MM.1S (cell line): ENCODE results near the gene CREB5.

Source experiments
- DNase-seq: peaks from one replicate; pipeline ENCODE4 v3.0.0-alpha.2; 2015
- H2AFZ ChIP-seq: fragments of 300-600 bp; sonication (generic); 2 replicates; pipeline ENCODE4 v1.6.0; 2016; ENCODE audit warnings: antibody characterized with exemption, low read length
- H3F3A ChIP-seq: fragments of 300-600 bp; sonication (generic); 2 replicates; pipeline ENCODE4 v1.6.1; 2016; ENCODE audit warnings: mild to moderate bottlenecking, antibody characterized with exemption, low read length, moderate library complexity, mixed read lengths; ENCODE audit not compliant: insufficient read depth
- H3K27ac ChIP-seq: fragments of 300-600 bp; sonication (generic); 2 replicates; pipeline ENCODE4 v1.5.1; 2016; ENCODE audit warnings: mild to moderate bottlenecking, low read length
- H3K27me3 ChIP-seq: fragments of 300-600 bp; sonication (generic); replicated peaks from 2 replicates; pipeline ENCODE4 v1.6.0; 2016; ENCODE audit warnings: low read length; ENCODE audit not compliant: insufficient read depth
- H3K36me3 ChIP-seq: fragments of 300-600 bp; sonication (generic); replicated peaks from 2 replicates; pipeline ENCODE4 v1.6.1; 2016; ENCODE audit warnings: mild to moderate bottlenecking, low read length, mixed read lengths; ENCODE audit not compliant: insufficient read depth
- H3K4me1 ChIP-seq: fragments of 300-600 bp; sonication (generic); 2 replicates; pipeline ENCODE4 v1.6.1; 2016; ENCODE audit warnings: low read length, mixed read lengths
- H3K4me2 ChIP-seq: fragments of 300-600 bp; sonication (generic); 2 replicates; pipeline ENCODE4 v1.6.0; 2016; ENCODE audit warnings: low read depth, low read length
- H3K4me3 ChIP-seq: fragments of 300-600 bp; sonication (generic); 2 replicates; pipeline ENCODE4 v1.5.1; 2016; ENCODE audit warnings: low read length, mixed read lengths
- H3K79me2 ChIP-seq: fragments of 300-600 bp; sonication (generic); 2 replicates; pipeline ENCODE4 v1.6.1; 2016; ENCODE audit warnings: mixed run types, low read length, mixed read lengths
- H3K9ac ChIP-seq: fragments of 300-600 bp; sonication (generic); 2 replicates; pipeline ENCODE4 v1.6.1; 2016; ENCODE audit warnings: low read length, mixed read lengths
- H3K9me2 ChIP-seq: fragments of 300-600 bp; sonication (generic); replicated peaks from 2 replicates; pipeline ENCODE4 v1.6.1; 2016; ENCODE audit warnings: mild to moderate bottlenecking, low read length, mixed read lengths; ENCODE audit not compliant: insufficient read depth
- H3K9me3 ChIP-seq: fragments of 300-600 bp; sonication (generic); replicated peaks from 2 replicates; pipeline ENCODE4 v1.6.1; 2016; ENCODE audit warnings: mild to moderate bottlenecking, low read length, mixed read lengths; ENCODE audit not compliant: insufficient read depth
- H4K20me1 ChIP-seq: fragments of 300-600 bp; sonication (generic); 2 replicates; pipeline ENCODE4 v1.6.1; 2016; ENCODE audit warnings: mild to moderate bottlenecking, low read length, moderate library complexity, mixed read lengths; ENCODE audit not compliant: insufficient read depth
- EZH2 ChIP-seq: fragments of 300-600 bp; sonication (generic); optimal IDR thresholded peaks from 2 replicates; pipeline ENCODE3; 2017; ENCODE audit warnings: low read depth, mild to moderate bottlenecking, antibody characterized with exemption, low read length, mixed read lengths
- EZH2phosphoT487 ChIP-seq: fragments of 300-600 bp; sonication (generic); IDR thresholded peaks from 2 replicates; pipeline ENCODE4 v1.6.1; 2018; ENCODE audit warnings: antibody characterized with exemption, low read length
- TF ChIP-seq, protein P1 (sequence below): fragments of 300-600 bp; sonication (generic); IDR thresholded peaks from 2 replicates; pipeline ENCODE4 v1.5.1; 2016; ENCODE audit warnings: antibody characterized with exemption, low read length, mixed read lengths

CREB5 gene

DNA sequence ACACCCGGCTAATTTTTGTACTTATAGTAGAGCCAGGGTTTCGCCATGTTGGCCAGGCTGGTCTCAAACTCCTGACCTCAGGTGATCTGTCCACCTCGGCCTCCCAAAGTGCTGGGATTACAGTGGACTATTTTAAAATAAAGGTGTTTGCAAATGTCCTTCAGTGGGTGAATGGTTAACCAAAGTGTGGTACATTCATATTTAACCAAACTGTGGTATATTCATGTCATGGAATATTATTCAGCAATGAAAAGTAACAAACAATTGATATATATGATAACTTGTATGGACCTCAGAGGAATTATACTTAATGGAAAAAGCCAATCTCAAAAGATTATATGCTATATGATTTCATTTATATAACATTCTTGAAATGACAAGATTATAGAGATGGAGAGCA is 190.0 kb downstream of the CREB5 start:
- Histone ChIP-seq H3F3A (no peaks in the 10 kb centered on the region), H3K4me1 (no peaks in the 10 kb centered on the region), H2AFZ (no peak overlapping the region), H3K4me2 (no peak overlapping the region), H3K9me3 (no peaks in the 10 kb centered on the region), H3K36me3 (no peaks in the 10 kb centered on the region), H4K20me1 (no peaks in the 10 kb centered on the region), H3K4me3 (no peak overlapping the region), H3K79me2 (no peaks in the 10 kb centered on the region), H3K9ac (no peak overlapping the region), H3K27me3 (no peaks in the 10 kb centered on the region), H3K9me2 (no peaks in the 10 kb centered on the region), H3K27ac (no peak overlapping the region)
- no peak for TF ChIP-seq EZH2phosphoT487
- no peak for TF ChIP-seq EZH2
- TF ChIP-seq, protein P1, sequence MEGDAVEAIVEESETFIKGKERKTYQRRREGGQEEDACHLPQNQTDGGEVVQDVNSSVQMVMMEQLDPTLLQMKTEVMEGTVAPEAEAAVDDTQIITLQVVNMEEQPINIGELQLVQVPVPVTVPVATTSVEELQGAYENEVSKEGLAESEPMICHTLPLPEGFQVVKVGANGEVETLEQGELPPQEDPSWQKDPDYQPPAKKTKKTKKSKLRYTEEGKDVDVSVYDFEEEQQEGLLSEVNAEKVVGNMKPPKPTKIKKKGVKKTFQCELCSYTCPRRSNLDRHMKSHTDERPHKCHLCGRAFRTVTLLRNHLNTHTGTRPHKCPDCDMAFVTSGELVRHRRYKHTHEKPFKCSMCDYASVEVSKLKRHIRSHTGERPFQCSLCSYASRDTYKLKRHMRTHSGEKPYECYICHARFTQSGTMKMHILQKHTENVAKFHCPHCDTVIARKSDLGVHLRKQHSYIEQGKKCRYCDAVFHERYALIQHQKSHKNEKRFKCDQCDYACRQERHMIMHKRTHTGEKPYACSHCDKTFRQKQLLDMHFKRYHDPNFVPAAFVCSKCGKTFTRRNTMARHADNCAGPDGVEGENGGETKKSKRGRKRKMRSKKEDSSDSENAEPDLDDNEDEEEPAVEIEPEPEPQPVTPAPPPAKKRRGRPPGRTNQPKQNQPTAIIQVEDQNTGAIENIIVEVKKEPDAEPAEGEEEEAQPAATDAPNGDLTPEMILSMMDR: no peak
- DNase-seq: no peak

DNA sequence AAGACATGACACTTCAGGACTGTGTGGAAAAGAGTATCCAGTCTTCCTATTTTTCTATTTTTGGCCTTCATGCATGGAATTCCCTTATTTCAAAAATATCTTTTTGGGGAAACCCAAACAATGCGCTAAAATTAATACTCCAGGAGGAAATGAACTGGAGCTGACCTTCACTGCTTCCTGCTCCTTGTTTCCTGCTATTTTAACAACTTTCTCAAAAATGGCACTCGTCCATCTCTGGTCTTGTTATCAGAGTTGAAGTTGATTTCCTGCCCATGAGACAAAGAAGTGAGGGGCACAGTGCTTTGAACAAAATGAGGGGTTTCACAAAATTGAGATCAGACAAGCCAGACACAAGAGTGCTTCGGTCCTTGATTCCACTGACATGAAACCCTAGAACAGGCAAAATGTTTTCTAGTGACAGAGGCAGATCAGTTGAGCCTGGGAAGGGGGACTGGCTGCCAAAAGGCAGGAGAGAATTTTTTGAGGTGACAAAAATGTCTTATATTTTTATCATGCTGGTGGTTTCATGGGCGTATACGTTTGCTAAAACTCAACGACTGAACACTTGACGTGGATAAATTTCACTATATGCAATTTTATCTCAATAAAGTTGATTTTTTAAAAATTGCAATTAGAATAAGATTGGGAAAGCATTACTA is 193.2 kb downstream of the CREB5 start:
- Histone ChIP-seq H3K36me3 (no peaks in the 10 kb centered on the region), H3K27ac (no peak overlapping the region), H3K27me3 (no peaks in the 10 kb centered on the region), H3K9ac (no peak overlapping the region), H2AFZ (no peak overlapping the region), H3K9me2 (no peaks in the 10 kb centered on the region), H3K9me3 (no peaks in the 10 kb centered on the region), H3K4me2 (no peak overlapping the region), H3K4me1 (no peaks in the 10 kb centered on the region), H3K79me2 (no peaks in the 10 kb centered on the region), H4K20me1 (no peaks in the 10 kb centered on the region), H3K4me3 (no peak overlapping the region), H3F3A (no peaks in the 10 kb centered on the region)
- TF ChIP-seq EZH2: no peak
- DNase-seq: no peak

DNA sequence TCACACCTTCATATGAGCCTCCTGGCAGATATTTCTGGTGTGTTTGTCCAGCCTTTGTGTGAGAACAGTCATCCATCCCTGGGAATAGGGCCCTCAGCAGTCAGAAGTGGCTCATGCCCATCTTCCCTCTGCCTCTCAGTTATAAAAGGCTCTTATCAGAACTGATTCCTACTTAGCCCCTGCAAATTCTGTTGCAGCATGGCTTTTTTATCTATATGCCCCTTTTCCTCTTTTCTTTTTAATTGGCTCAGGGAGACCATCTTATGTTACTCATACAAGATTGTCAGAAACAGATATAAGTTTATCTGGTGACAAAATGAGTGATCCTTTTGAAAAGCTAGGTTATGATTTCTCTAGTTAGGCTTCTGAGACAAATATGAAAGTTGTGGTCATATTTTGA is 194.1 kb downstream of the CREB5 start:
- TF ChIP-seq, protein P1: no peak
- no peak for TF ChIP-seq EZH2
- TF ChIP-seq EZH2phosphoT487: no peak
- H3K36me3 ChIP-seq: no peaks in the 10 kb centered on the region
- no peak for DNase-seq
- H3K27ac ChIP-seq: no peak overlapping the region
- no peak overlapping the region for H3K4me3 ChIP-seq
- H4K20me1 ChIP-seq: no peaks in the 10 kb centered on the region
- no peaks in the 10 kb centered on the region for H3K27me3 ChIP-seq
- H3F3A ChIP-seq: no peaks in the 10 kb centered on the region
- H3K79me2 ChIP-seq: no peaks in the 10 kb centered on the region
- H3K9me2 ChIP-seq: no peaks in the 10 kb centered on the region
- H2AFZ ChIP-seq: no peak overlapping the region
- H3K9ac ChIP-seq: no peak overlapping the region
- no peak overlapping the region for H3K4me2 ChIP-seq
- H3K9me3 ChIP-seq: no peaks in the 10 kb centered on the region
- H3K4me1 ChIP-seq: no peaks in the 10 kb centered on the region

DNA sequence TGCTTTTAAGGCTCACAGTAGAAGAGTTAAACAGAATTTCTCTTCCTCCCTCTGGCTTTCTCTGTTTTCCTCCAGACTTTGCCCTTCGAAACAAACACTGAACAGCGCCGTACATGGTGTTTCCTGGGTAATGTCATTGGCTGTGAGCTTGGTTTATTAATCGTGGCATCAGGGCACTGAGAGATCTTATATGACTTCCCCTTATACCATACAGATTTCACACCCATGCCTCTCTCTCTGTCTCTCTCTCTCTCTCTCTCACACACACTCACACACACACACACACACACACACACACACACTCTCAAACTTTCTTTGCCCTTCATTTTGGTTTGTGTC is 195.5 kb downstream of the CREB5 start:
- no peaks in the 10 kb centered on the region for H3F3A ChIP-seq
- H3K9ac ChIP-seq: no peak overlapping the region
- TF ChIP-seq EZH2phosphoT487: no peak
- TF ChIP-seq, protein P1: no peak
- no peak for TF ChIP-seq EZH2
- no peaks in the 10 kb centered on the region for H3K79me2 ChIP-seq
- H2AFZ ChIP-seq: no peak overlapping the region
- no peaks in the 10 kb centered on the region for H3K9me2 ChIP-seq
- no peak overlapping the region for H3K4me3 ChIP-seq
- H3K4me2 ChIP-seq: no peak overlapping the region
- H3K27me3 ChIP-seq: no peaks in the 10 kb centered on the region
- no peaks in the 10 kb centered on the region for H3K9me3 ChIP-seq
- no peaks in the 10 kb centered on the region for H3K4me1 ChIP-seq
- no peaks in the 10 kb centered on the region for H4K20me1 ChIP-seq
- H3K36me3 ChIP-seq: no peaks in the 10 kb centered on the region
- H3K27ac ChIP-seq: no peak overlapping the region
- DNase-seq: no peak
